ENCODE data around the gene WWOX.

The WWOX gene

GRCh38 chr16:78396673-78397072 is 297.2 kb downstream of the WWOX start:
- H3K27ac ChIP-seq, result no peak overlapping the region
- no peak for TF ChIP-seq CTCF (IDR thresholded peaks at IDR 0.05)
- no peak overlapping the region for H3K4me3 ChIP-seq
- DNase-seq (ENCODE audit: low spot score), result no peak

DNA sequence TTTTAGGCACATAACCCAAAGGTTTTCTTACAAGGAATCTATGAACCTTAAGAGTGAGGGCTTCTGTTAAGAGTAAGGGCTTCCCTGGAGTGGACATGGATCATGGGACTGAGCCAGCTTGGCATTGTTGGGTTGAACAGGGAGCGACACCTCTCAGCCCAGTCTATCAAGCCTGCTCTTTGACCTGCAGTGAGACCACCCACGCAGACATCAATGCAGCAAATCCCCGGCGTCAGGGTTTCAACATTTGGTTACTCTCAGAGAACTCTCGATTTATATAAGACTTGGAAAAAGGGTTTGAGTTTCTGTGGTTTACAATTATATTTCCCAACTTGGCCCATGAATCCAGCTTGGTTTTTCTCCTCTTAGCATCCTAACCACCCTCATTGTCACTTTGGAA is 299.9 kb downstream of the WWOX start:
- no peak for TF ChIP-seq CTCF (IDR thresholded peaks at IDR 0.05)
- Histone ChIP-seq H3K4me3 (no peak overlapping the region), H3K27ac (no peak overlapping the region)
- DNase-seq (ENCODE audit: low spot score), result no peak

DNA sequence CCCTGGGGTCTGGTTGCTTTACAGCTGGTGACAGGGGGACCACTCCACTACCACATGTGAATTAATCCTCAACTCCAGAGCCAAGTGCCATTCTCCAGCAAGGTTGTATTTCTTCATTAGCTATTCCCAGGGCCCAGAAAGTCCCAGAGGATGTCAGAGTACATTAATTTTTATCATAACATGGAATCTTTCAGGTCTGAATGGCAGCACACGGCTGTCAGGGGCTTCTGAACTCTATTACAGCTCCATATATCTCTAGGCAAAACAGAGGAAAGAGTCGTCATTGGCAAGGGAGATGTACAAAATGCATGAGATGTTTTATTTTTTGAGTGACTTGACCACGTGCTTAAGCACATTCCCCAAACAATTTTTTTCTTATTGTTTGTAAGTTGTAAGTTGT is 303.4 kb downstream of the WWOX start:
- DNase-seq (ENCODE audit: low spot score), result no peak
- no peak for TF ChIP-seq CTCF (IDR thresholded peaks at IDR 0.05)
- Histone ChIP-seq H3K4me3 (no peak overlapping the region), H3K27ac (no peak overlapping the region)

DNA sequence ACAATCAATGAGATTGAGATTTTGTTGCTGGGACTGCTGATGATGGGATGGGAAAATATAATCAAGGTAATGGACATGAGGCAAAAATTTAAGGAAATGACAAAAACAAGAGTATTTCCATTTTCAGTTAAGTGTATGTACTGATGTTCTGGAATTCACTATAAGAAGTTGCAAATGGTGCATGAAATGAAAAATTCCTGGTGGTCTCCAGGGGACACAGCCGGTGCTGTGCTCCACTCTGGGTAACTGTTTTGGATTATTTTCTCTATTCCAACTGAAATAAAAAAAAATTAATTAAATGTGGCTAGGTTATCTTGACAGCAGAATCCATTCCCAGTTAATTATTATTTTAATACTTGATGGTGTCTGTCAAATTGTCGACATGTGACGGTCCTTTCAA is 305.6 kb downstream of the WWOX start:
- no peak for TF ChIP-seq CTCF (IDR thresholded peaks at IDR 0.05)
- Histone ChIP-seq H3K27ac (no peak overlapping the region), H3K4me3 (no peak overlapping the region)
- DNase-seq (ENCODE audit: low spot score), result no peak

DNA sequence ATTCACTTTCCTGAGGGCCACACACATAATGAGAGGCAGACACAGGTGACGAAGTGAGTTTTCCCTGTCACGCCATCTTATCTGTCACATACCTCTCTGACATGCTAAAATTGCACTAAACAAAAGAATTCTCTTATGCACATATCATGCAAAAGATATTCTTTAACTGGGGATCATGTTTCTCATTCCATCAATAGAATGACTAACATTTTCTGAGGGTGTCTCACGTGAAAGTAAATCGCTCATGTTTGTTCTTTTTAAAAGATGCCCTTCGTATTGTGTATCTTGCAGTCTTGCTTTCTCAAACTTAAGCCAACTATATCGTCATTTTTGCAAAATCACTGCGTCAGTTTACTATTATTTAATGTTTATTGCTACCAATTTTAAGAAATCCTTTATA is 306.4 kb downstream of the WWOX start:
- Histone ChIP-seq H3K4me3 (no peak overlapping the region), H3K27ac (no peak overlapping the region)
- no peak for TF ChIP-seq CTCF (IDR thresholded peaks at IDR 0.05)
- DNase-seq (ENCODE audit: low spot score), result no peak

GRCh38 chr16:78407191-78407590 is 307.7 kb downstream of the WWOX start:
- no peak for DNase-seq (ENCODE audit: low spot score)
- no peak overlapping the region for H3K27ac ChIP-seq
- no peak for TF ChIP-seq CTCF (IDR thresholded peaks at IDR 0.05)

DNA sequence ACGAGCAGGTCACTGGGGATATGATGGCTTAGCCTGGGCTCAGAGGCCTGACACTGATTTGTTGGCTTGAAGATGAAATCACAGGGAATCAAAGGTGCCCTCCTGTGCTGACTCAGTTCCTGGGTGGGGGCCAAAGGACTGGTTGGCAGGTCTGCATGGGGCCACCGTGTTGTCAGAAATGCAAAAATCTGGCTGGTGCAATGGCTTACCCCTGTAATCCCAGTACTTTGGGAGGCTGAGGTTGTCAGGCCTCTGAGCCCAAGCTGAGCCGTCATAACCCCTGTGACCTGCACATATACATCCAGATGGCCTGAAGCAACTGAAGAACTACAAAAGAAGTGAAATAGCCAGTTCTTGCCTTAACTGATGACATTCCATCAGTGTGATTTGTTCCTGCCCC is 314.2 kb downstream of the WWOX start:
- TF ChIP-seq CTCF (IDR thresholded peaks at IDR 0.05), result no peak
- H3K4me3 ChIP-seq, result no peak overlapping the region
- no peak for DNase-seq (ENCODE audit: low spot score)
- H3K27ac ChIP-seq, result no peak overlapping the region

More at GRCh38 chr16:78407191-78407590, 307.7 kb downstream of the WWOX start:
- H3K4me3 ChIP-seq, result no peak overlapping the region

Measured in coronary artery (tissue), 2 donors.